Fibroblast of lung (primary cell): ENCODE data around the gene SBNO1. TPM values are rescaled to one million over a fixed set of nuclear protein-coding genes. Genes with fewer than 3 reads are reported as not detected.

Source experiments
- DNase-seq, 2 donors: peaks; one replicate each; pipeline versions ENCODE4 v3.0.0 to v3.0.0-alpha.2; 2010; ENCODE audit warnings: low read depth in 2 of 2
- H2AFZ ChIP-seq: 2 replicates; pipeline ENCODE4 v1.5.1; 2012; ENCODE audit warnings: low read length, control low read depth, inconsistent platforms
- H3K27ac ChIP-seq: 2 replicates; pipeline ENCODE4 v1.5.1; 2011; ENCODE audit warnings: low read length, control low read depth; ENCODE audit not compliant: insufficient read depth
- H3K27me3 ChIP-seq: 2 replicates; pipeline ENCODE4 v1.5.1; 2011; ENCODE audit warnings: mild to moderate bottlenecking, low read length; ENCODE audit not compliant: control insufficient read depth, insufficient read depth
- H3K36me3 ChIP-seq: 2 replicates; pipeline ENCODE4 v1.5.1; 2011; ENCODE audit warnings: low read length; ENCODE audit not compliant: control insufficient read depth, insufficient read depth
- H3K4me1 ChIP-seq: 2 replicates; pipeline ENCODE4 v1.5.1; 2011; ENCODE audit warnings: low read length; ENCODE audit not compliant: control insufficient read depth, insufficient read depth; ENCODE audit errors: extremely low read depth
- H3K4me2 ChIP-seq: 2 replicates; pipeline ENCODE4 v1.5.1; 2011; ENCODE audit warnings: low read length, control low read depth; ENCODE audit not compliant: insufficient read depth; ENCODE audit errors: extremely low read depth
- H3K4me3 ChIP-seq, 4 experiments: fragments of 200-600 bp in 1 of 4; sonication (generic) in 1 of 4; replicated peaks in 1 of 4; 2 replicates each; pipeline ENCODE4 v1.5.1; 2011 to 2016; ENCODE audit warnings: low read length in 4 of 4, low read depth in 3 of 4, mild to moderate bottlenecking in 3 of 4, control low read depth in 2 of 4, inconsistent platforms in 1 of 4, mixed read lengths in 1 of 4; ENCODE audit not compliant: insufficient read depth in 1 of 4; ENCODE audit errors: control extremely low read depth in 1 of 4
- H3K79me2 ChIP-seq: 2 replicates; pipeline ENCODE4 v1.5.1; 2012; ENCODE audit warnings: mild to moderate bottlenecking, low read length, inconsistent platforms; ENCODE audit not compliant: control insufficient read depth, insufficient read depth
- H3K9ac ChIP-seq: 2 replicates; pipeline ENCODE4 v1.5.1; 2011; ENCODE audit warnings: mild to moderate bottlenecking, low read length, control low read depth; ENCODE audit not compliant: insufficient read depth
- H3K9me3 ChIP-seq: 2 replicates; pipeline ENCODE4 v1.5.1; 2012; ENCODE audit warnings: low read depth, low read length; ENCODE audit not compliant: control insufficient read depth, insufficient read depth
- H4K20me1 ChIP-seq: 2 replicates; pipeline ENCODE4 v1.5.1; 2011; ENCODE audit warnings: low read length; ENCODE audit not compliant: control insufficient read depth, insufficient read depth; ENCODE audit errors: extremely low read depth
- EZH2 ChIP-seq: IDR thresholded peaks from 2 replicates; pipeline ENCODE4 v1.5.1; 2012; ENCODE audit warnings: low read length, control low read depth, mild to moderate bottlenecking; ENCODE audit errors: missing control alignments
- polyA plus RNA-seq, 2 donors: library from polyadenylated mRNA; depleted of rRNA in 1 of 2; stranded (reverse) in 1 of 2; unstranded in 1 of 2; fragments of >200 nt; gene quantifications; 2 replicates each; pipeline ENCODE4 v1.2.1, GENCODE V29; 2011 to 2012; ENCODE audit warnings: missing spikeins in 1 of 2
- total RNA-seq: library from RNA; depleted of rRNA; stranded (reverse); fragments of >200 nt; gene quantifications from 2 replicates; pipeline ENCODE4 v1.2.1, GENCODE V29; 2014
- TF ChIP-seq, protein P1 (sequence below), 2 donors: IDR thresholded peaks in 1 of 2; conservative IDR thresholded peaks in 1 of 2; 1 replicate in 1 of 2; 2 replicates in 1 of 2; pipeline ENCODE4 v1.5.1; 2011 to 2012; ENCODE audit warnings: low read length in 2 of 2, control low read depth in 1 of 2, inconsistent platforms in 1 of 2, low read depth in 1 of 2, mild to moderate bottlenecking in 1 of 2

The SBNO1 gene
- total and polyA plus RNA-seq, 2 donors (not counting 1 experiment from before 2014, with no cell fraction given), result 15.6 to 20.8 TPM

GRCh38 chr12:123282111-123282510, 82.5 kb downstream of the SBNO1 start:
- TF ChIP-seq, protein P1, sequence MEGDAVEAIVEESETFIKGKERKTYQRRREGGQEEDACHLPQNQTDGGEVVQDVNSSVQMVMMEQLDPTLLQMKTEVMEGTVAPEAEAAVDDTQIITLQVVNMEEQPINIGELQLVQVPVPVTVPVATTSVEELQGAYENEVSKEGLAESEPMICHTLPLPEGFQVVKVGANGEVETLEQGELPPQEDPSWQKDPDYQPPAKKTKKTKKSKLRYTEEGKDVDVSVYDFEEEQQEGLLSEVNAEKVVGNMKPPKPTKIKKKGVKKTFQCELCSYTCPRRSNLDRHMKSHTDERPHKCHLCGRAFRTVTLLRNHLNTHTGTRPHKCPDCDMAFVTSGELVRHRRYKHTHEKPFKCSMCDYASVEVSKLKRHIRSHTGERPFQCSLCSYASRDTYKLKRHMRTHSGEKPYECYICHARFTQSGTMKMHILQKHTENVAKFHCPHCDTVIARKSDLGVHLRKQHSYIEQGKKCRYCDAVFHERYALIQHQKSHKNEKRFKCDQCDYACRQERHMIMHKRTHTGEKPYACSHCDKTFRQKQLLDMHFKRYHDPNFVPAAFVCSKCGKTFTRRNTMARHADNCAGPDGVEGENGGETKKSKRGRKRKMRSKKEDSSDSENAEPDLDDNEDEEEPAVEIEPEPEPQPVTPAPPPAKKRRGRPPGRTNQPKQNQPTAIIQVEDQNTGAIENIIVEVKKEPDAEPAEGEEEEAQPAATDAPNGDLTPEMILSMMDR (conservative IDR thresholded peaks at IDR 0.05 in 1 of 2, IDR thresholded peaks at IDR 0.05 in 1 of 2; ENCODE audit: low read depth in 1 of 2, low read length in 2 of 2), result no peak
- TF ChIP-seq EZH2, result no peak

GRCh38 chr12:123280971-123281370, 83.7 kb downstream of the SBNO1 start:
- H3K9ac ChIP-seq, result no peak overlapping the region
- H3K4me1 ChIP-seq, result no peaks in the 10 kb centered on the region
- H3K4me3 ChIP-seq, result no peak overlapping the region
- no peaks in the 10 kb centered on the region for H3K36me3 ChIP-seq
- H4K20me1 ChIP-seq, result no peaks in the 10 kb centered on the region
- no peak overlapping the region for H2AFZ ChIP-seq
- H3K27ac ChIP-seq, result no peak overlapping the region
- DNase-seq, result no peak
- TF ChIP-seq, protein P1 (conservative IDR thresholded peaks at IDR 0.05 in 1 of 2, IDR thresholded peaks at IDR 0.05 in 1 of 2; ENCODE audit: low read depth in 1 of 2, low read length in 2 of 2), result no peak
- TF ChIP-seq EZH2, result no peak
- no peaks in the 10 kb centered on the region for H3K9me3 ChIP-seq
- H3K79me2 ChIP-seq, result no peaks in the 10 kb centered on the region
- H3K27me3 ChIP-seq, result no peaks in the 10 kb centered on the region
- H3K4me2 ChIP-seq, result no peak overlapping the region

More at GRCh38 chr12:123282111-123282510, 82.5 kb downstream of the SBNO1 start:
- Histone ChIP-seq H4K20me1 (no peaks in the 10 kb centered on the region), H3K4me2 (no peak overlapping the region), H3K9ac (no peak overlapping the region), H3K27me3 (no peaks in the 10 kb centered on the region), H3K79me2 (no peaks in the 10 kb centered on the region), H3K36me3 (no peaks in the 10 kb centered on the region), H2AFZ (no peak overlapping the region), H3K4me3 (no peak overlapping the region), H3K27ac (no peak overlapping the region), H3K4me1 (no peaks in the 10 kb centered on the region), H3K9me3 (no peaks in the 10 kb centered on the region)
- no peak for DNase-seq

- Histone ChIP-seq H2AFZ (no peak overlapping the region), H3K79me2 (no peaks in the 10 kb centered on the region), H3K36me3 (no peaks in the 10 kb centered on the region), H3K4me3 (no peak overlapping the region), H3K4me1 (no peaks in the 10 kb centered on the region), H3K9me3 (no peaks in the 10 kb centered on the region), H3K27ac (no peak overlapping the region), H4K20me1 (no peaks in the 10 kb centered on the region), H3K27me3 (no peaks in the 10 kb centered on the region), H3K4me2 (no peak overlapping the region), H3K9ac (no peak overlapping the region)
- TF ChIP-seq EZH2, result no peak
- no peak for DNase-seq
Measured at GRCh38 chr12:123278101-123278627, 86.5 kb downstream of the SBNO1 start.
